ENCODE results near the gene HSPB7.

HSPB7 gene

DNA sequence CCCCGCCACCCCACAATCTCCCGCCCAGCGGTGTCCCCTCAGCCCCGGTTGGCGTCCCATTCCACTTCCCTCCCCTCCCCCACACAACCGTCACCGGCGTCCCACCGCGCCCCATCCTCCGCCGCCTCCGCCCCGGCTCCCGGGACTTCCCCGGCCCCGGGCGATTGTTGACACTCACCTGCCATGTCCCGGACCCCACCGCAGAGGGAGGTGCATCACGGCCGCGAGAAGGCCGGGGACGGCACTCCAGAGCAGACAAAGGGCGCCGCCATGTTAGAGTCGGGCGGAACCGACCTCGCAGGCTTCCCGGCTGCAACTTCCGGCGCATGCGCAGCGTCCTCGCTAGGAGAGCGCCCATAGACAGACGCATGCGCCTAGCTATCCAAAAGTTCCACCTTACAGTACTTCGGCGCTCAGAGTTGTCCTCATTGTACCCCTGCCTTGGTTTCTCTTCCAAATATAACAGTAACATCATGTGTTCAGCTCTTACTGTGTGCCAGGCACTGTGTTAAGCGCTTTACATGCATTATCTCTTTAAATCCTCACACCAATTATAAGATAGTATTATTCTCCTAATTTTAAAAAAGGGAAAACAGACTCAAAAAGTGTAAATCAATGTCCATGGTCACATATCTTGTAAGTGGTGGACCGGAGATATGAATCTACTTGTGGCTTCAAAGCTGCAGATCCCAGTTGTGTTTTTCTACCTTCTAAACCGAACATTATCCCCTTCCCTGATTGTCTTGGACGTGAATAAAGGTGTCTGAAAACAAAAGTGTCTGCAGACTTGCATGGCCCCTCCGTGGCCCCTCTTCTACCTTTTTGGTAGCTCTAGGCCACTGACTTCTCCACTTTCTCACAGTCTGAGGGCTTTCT is 41.8 kb downstream of the HSPB7 start, which contains the start of gene ZBTB17:
ZBTB17 (minus strand) TSS at position 297 of the 876 bp plus-strand sequence. CDS start 27,606 bp downstream, outside the sequence.
- peak; percentile 94 to 95 for DNase-seq (ENCODE audit: low read depth in 2 of 2)

DNA sequence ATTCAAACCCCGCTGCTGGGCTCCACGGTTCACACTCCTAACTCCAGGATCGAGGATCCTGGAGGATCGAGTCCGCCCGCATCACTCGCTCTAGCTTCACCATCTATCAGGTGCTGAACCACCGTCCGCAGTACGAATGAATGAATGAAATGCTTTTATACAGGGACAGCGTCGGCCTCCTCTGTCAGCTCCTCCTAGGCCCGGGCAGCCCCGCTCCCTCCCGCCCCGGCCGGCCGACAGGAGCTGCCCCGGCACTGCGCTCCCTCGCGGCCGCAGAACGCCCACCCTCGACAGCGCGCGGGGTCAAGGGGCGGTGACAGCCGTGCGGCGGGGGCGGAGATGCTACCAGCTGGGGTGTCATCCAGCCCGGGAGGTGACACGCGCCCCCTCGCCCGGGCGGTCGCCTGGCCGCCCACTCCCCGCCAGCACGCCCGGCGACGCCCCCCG is 42.5 kb downstream of the HSPB7 start:
- peak; percentile 78 to 84 for DNase-seq (ENCODE audit: low read depth in 2 of 2)

- DNase-seq (ENCODE audit: low read depth in 2 of 2), result peak in 1 of 2 donors; percentile 17
These were observed 43.0 kb downstream of the HSPB7 start for GRCh38 chr1:15974855-15975254.

- DNase-seq (ENCODE audit: low read depth in 2 of 2), result no peak
These were observed 44.1 kb downstream of the HSPB7 start for GRCh38 chr1:15973772-15974171.

- no peak for DNase-seq (ENCODE audit: low read depth in 2 of 2)
These were observed 45.4 kb downstream of the HSPB7 start for GRCh38 chr1:15972409-15972808.

DNA sequence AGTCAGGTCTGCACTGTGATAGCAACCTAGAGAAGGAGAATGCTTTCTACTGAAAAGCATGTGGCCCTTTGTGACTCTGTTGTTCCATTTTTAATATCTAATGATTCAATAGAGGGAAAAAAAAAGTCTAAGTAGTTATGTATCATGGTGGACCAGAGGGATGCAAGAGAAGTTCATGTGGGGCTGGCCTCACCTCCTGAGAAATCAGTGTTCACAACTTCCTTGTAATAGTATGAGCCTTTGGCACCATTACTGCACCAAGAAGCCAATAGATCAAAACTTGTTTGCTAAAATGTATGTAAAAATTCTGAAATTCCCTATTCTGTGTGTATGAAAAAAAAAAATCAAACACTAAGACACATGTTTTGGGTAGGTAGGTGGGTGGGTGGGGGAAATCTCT is 46.9 kb downstream of the HSPB7 start:
- DNase-seq (ENCODE audit: low read depth in 2 of 2), result no peak

- DNase-seq (ENCODE audit: low read depth in 2 of 2), result no peak
These were observed 48.4 kb downstream of the HSPB7 start for GRCh38 chr1:15969321-15969880.

DNA sequence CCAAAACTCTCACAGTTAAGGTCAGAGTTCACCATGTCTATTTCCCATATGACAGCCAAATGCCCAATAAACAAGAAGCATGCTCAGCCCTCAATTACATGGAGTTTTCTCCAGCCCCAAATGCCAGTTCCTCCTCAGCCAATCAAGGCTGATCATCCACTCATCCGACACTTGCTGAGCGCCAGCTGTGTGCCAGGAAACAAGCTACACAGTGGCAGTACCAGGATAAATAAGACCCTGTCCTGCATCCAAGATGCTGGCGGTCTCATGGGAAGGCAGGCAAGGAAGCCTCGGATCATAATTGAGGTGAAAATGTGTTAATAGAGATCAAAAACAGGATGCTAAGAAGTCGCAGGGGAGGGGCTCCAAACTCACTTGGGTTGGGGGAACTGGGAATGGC is 49.7 kb downstream of the HSPB7 start:
- no peak for DNase-seq (ENCODE audit: low read depth in 2 of 2)

DNA sequence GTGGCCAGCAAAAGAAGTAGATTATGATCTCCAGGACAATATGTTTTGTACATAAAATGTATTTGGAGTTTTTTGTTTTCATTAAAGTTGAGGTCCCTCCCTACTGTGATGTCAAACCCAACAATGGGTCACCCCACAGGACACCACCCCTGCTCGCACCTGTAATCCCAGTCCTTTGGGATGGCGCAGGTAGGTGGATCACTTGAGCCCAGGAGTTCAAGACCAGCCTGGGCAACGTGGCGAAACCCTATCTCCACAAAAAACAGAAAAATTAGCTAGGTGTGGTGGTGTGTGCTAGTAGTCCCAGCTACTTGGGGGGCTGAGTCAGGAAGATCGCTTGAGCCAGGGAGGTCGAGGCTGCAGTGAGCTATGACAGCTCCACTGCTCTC is 50.9 kb downstream of the HSPB7 start:
- no peak for DNase-seq (ENCODE audit: low read depth in 2 of 2)

- DNase-seq (ENCODE audit: low read depth in 2 of 2), result peak; percentile 80 to 83
These were observed 51.5 kb downstream of the HSPB7 start for GRCh38 chr1:15966081-15966955.

DNA sequence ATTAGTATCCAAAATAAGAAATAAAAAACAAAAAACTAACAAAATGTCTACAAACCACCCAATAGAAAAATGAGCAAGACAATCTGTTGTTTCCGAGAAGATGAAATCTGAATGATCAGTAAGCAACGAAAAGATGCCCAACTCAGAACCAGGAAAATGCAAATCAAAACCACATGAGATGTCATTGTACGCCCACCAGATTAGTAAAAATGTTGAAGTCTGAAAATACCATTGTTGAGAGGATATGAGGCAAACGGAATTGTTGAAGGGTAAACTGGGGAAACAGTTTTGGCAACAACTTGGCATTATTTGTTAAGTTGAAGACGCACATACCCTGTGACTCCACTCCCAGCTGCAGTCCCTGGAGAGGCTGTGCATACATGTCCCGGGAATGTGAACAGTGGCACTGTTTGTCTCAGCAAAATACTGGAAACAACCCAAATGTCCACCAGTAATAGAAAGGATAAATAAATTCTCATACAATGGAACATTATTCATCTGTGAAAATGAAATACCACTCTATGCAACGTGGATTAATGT is 52.5 kb downstream of the HSPB7 start:
- no peak for DNase-seq (ENCODE audit: low read depth in 2 of 2)
